GM19099 (cell line): Measurements from ENCODE around the gene POLR2M.

Source experiments
- POLR2A ChIP-seq: IDR thresholded peaks from 3 replicates; pipeline ENCODE4 v1.6.1; 2011; ENCODE audit warnings: low read depth; ENCODE audit not compliant: insufficient read length; ENCODE audit errors: extremely low read depth

The POLR2M gene

DNA sequence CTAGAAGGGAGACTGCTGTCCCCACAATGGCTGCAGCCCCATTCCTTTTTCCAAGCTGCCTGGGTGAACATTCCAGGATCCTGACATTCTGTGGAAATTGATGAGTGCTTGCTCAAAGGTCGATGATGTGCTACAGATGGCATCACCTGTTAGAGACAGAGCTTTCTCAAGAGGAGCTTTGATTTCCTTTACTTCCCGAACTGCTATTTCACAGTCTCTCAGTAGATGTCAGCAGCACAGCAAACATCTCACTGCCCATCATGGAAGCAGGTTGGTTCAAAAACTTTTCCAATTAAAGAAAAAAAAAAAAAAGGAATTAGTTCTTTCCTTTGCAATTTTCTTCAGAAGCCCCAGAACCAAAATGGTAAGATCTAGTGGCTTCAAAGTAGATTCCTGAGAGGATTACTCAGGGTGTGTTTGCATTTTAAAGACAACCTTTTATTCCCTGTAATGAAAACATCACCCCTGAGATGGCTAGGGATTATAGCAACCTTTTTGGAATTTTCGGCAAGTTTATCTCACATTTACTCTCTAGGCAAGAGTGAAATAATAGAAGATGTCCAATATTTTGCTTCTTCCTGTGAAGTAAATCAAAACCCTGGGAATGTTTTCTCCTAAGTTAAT, 44.8 kb downstream of the POLR2M start:
- no peak for TF ChIP-seq POLR2A

GRCh38 chr15:57752436-57752835, 45.9 kb downstream of the POLR2M start:
- no peak for TF ChIP-seq POLR2A

DNA sequence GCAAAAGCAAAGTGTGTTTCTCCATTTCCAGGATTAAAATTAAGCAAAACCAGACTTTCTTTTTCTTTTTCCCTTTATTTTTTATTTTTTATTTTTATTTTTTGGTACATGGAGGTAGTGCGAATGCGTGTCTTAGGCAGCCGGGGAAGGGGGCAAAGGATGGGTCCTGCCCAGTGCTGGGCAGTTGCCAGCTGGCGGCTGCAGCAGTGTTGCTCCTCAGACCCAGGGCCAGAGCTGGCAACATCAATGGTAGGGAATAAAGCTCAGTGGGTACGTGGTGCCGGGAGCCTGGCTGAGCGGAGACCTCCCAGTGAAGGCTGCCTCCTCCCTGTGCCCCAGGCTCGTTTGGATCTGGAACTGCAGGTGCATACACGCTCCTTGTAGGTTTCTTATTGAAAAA, 46.3 kb downstream of the POLR2M start:
- TF ChIP-seq POLR2A: no peak

DNA sequence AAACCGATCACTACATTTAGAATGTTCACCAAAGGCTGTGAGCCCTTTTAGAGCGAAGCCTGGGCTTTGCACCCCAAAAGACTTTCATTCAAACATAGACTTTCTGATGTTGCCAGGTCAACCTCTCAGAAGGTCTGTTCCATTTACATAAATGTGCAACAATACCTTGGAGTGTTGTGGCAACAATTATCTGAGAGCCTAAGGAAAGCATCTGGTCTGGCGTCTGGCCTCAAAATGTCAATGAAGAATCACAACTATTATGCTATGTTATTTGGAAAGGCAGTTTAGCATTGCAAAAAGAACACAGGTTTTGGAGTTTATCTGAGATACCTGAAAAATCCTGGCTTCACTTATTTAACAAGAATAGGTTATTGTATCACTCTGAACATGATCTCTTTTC, 50.0 kb downstream of the POLR2M start:
- no peak for TF ChIP-seq POLR2A

DNA sequence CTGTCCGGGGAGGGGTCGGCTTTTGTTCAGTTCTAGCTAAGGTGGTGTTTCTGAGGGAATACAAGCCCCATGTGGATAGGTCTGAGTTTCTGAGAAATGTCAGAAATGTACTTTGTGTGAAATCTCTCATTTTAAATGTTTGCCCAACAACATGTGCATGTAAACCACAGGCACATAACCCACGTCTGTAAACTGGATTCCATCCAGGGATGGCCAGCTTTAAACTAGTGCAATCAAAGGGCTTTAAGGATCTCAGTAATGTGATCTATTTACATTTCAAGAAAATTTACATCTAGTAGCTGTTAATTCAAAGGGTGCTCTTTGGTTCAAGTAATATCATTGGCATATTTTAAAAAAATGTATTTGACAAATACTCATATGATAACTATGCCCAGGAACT, 52.0 kb downstream of the POLR2M start:
- no peak for TF ChIP-seq POLR2A

DNA sequence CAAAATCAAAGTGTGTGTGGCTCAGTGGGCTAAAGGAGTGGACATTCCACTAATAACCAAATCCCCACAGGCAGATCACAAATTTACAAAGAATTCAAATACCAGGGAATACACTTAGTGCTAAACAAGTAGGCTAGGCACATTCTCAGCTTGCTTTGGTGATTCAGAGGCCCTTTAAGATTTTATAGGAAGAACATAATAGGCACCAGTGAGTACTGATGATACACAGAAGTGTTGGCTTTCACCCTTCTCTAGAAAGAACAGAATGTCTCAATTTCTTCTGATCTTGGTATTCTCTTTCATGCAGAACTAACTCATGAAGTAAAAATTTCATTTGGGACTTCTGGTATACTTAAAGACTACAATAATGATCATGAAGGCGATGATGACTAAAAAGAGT, 55.0 kb downstream of the POLR2M start:
- no peak for TF ChIP-seq POLR2A

- no peak for TF ChIP-seq POLR2A
These were observed 55.8 kb downstream of the POLR2M start for GRCh38 chr15:57762302-57762701.

GRCh38 chr15:57763176-57763964, 56.9 kb downstream of the POLR2M start:
- no peak for TF ChIP-seq POLR2A
